ENCODE data around the gene EPS8L2. TPM values are rescaled to one million over a fixed set of nuclear protein-coding genes. Genes with fewer than 3 reads are reported as not detected.

Gene EPS8L2
- total and polyA plus RNA-seq, 2 donors (not counting 1 experiment from before 2014, with no cell fraction given) = 13.9 to 22.7 TPM

DNA sequence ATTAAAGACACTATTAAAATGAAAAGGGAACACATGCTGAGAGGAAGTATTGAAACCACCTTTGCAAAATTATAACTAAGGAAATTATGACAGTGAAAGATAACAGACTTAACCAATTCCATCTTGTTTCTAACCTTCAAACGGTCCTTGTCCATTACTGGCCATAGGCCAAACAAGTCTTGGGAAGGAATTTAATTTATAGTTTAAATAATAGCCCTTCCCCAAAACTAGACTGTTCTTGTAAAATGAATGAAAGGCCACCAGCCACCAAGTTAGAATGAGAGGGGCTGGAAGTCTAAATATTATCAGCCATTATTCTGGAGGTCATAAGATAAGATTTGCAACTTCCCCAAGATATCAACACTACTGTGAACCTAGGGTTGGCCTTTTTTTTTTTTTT, 39.4 kb downstream of the EPS8L2 start:
- Histone ChIP-seq H3K36me3 (replicated peaks in 1 of 2; ENCODE audit: control extremely low read depth in 1 of 2, control insufficient read depth in 1 of 2, extremely low read depth in 1 of 2, insufficient read depth in 2 of 2, low read length in 1 of 2) (no peaks in the 10 kb centered on the region), H3K27ac (ENCODE audit: low read length in 2 of 2) (no peak overlapping the region), H2AFZ (ENCODE audit: insufficient read depth, low read depth, low read length, poor library complexity, severe bottlenecking) (no peak overlapping the region), H3K4me1 (ENCODE audit: control insufficient read depth in 2 of 2, insufficient read depth in 2 of 2, low read length in 2 of 2) (peaks cover 17 to 27% of the 10 kb centered on the region in 2 donors), H4K20me1 (ENCODE audit: control insufficient read depth, insufficient read depth, low read length, poor library complexity, severe bottlenecking) (peaks cover 31% of the 10 kb centered on the region), H3K9me3 (ENCODE audit: control extremely low read depth in 1 of 3, control insufficient read depth in 2 of 3, insufficient read depth in 1 of 3, low read length in 2 of 3) (no peaks in the 10 kb centered on the region), H3K4me2 (replicated peaks; ENCODE audit: low read depth, low read length, poor library complexity, severe bottlenecking) (no peak overlapping the region), H3K4me3 (ENCODE audit: control extremely low read depth in 1 of 5, extremely low read depth in 1 of 5, insufficient read depth in 1 of 5, low read depth in 2 of 5, low read length in 4 of 5) (no peak overlapping the region), H3K9ac (ENCODE audit: low read length) (no peak overlapping the region), H3K27me3 (replicated peaks in 1 of 4; ENCODE audit: control extremely low read depth in 1 of 4, control insufficient read depth in 3 of 4, insufficient read depth in 4 of 4, low read length in 3 of 4) (no peaks in the 10 kb centered on the region), H3K79me2 (ENCODE audit: control insufficient read depth, insufficient read depth, low read length) (peaks cover 28% of the 10 kb centered on the region)
- TF ChIP-seq EZH2 (IDR thresholded peaks at IDR 0.05; ENCODE audit: borderline replicate concordance, insufficient read depth, low read depth, low read length, poor library complexity, severe bottlenecking) = no peak
- TF ChIP-seq, protein P1, sequence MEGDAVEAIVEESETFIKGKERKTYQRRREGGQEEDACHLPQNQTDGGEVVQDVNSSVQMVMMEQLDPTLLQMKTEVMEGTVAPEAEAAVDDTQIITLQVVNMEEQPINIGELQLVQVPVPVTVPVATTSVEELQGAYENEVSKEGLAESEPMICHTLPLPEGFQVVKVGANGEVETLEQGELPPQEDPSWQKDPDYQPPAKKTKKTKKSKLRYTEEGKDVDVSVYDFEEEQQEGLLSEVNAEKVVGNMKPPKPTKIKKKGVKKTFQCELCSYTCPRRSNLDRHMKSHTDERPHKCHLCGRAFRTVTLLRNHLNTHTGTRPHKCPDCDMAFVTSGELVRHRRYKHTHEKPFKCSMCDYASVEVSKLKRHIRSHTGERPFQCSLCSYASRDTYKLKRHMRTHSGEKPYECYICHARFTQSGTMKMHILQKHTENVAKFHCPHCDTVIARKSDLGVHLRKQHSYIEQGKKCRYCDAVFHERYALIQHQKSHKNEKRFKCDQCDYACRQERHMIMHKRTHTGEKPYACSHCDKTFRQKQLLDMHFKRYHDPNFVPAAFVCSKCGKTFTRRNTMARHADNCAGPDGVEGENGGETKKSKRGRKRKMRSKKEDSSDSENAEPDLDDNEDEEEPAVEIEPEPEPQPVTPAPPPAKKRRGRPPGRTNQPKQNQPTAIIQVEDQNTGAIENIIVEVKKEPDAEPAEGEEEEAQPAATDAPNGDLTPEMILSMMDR (IDR thresholded peaks at IDR 0.05) = no peak
- Mint-ChIP-seq H3K4me1 (peaks cover 16% of the 10 kb centered on the region), H3K9me3 (ENCODE audit: insufficient read depth) (no peaks in the 10 kb centered on the region), H3K27me3 (no peaks in the 10 kb centered on the region), H3K4me3 (no peak overlapping the region), H3K27ac (no peak overlapping the region)
- ChIA-PET CTCF (interaction anchor here (2.0 kb wide), 1 partner anchor 18 kb away, joined by 5 read pairs; no protein-coding TSS in a partner anchor), POLR2A (no interaction called here)
- ATAC-seq (ENCODE audit: low read depth) (no peak), DNase-seq (no peak)
- no CpG with 5 or more reads among the region's 1 CpG for WGBS (ENCODE audit: insufficient coverage)
- intact Hi-C loops (cut with micrococcal nuclease) = loop anchor here (5.0 kb wide), 1 partner anchor 183 kb away; the partner anchor contains the start of genes LMNTD2 and RASSF7
